Colonic mucosa (tissue), 4 donors: Measurements from ENCODE around the gene HSPE1. TPM values are rescaled to one million over a fixed set of nuclear protein-coding genes. Genes with fewer than 3 reads are reported as not detected.
A peak's percentile ranks its signal among the peaks of the same experiment; 100 is the strongest.

Experiments
- DNase-seq: peaks from one replicate; pipeline ENCODE4 v3.0.0-alpha.2; 2020
- H3K27ac ChIP-seq: fragments of 200-600 bp; one replicate; pipeline ENCODE4 v1.8.0; 2021
- H3K27me3 ChIP-seq: fragments of 200-600 bp; one replicate; pipeline ENCODE4 v1.8.0; 2021
- H3K36me3 ChIP-seq: fragments of 200-600 bp; one replicate; pipeline ENCODE4 v1.8.0; 2021
- H3K4me1 ChIP-seq: fragments of 200-600 bp; one replicate; pipeline ENCODE4 v1.8.0; 2021; ENCODE audit warnings: mild to moderate bottlenecking
- H3K4me3 ChIP-seq: fragments of 200-600 bp; one replicate; pipeline ENCODE4 v1.8.0; 2021
- H3K9ac ChIP-seq, 2 donors: one replicate each; pipeline ENCODE4 v1.7.0; 2013; ENCODE audit warnings: control low read depth in 2 of 2, low read depth in 2 of 2, low read length in 2 of 2
- H3K9me3 ChIP-seq: fragments of 200-600 bp; one replicate; pipeline ENCODE4 v1.8.0; 2021
- intact Hi-C: fragments of 100-400 bp; cut with DNase I; formaldehyde crosslinking; loops from one replicate; pipeline ENCODE4 v1.14.1; 2022
- total RNA-seq, 2 donors: library from RNA; stranded (reverse); fragmentation: NEBNext Ultra II Directional in 1 of 2; extraction: Animal tissue kit (Norgen Biotek cat#: 25700) in 1 of 2; gene quantifications; one replicate each; pipeline ENCODE4 v1.2.1, GENCODE V29; 2021
- TF ChIP-seq, protein P1 (sequence below): fragments of 200-600 bp; IDR thresholded peaks from one replicate; pipeline ENCODE4 v1.8.0; 2022; ENCODE audit warnings: antibody characterized with exemption, mild to moderate bottlenecking
- donor health status: healthy.
- donor health status: DM: no; HTN: no; CAD: no.
- donor health status: DM: no; HTN: no; CAD: no.

The HSPE1 gene
- total RNA-seq, 2 donors from 2014 or later: 101 to 297 TPM

DNA sequence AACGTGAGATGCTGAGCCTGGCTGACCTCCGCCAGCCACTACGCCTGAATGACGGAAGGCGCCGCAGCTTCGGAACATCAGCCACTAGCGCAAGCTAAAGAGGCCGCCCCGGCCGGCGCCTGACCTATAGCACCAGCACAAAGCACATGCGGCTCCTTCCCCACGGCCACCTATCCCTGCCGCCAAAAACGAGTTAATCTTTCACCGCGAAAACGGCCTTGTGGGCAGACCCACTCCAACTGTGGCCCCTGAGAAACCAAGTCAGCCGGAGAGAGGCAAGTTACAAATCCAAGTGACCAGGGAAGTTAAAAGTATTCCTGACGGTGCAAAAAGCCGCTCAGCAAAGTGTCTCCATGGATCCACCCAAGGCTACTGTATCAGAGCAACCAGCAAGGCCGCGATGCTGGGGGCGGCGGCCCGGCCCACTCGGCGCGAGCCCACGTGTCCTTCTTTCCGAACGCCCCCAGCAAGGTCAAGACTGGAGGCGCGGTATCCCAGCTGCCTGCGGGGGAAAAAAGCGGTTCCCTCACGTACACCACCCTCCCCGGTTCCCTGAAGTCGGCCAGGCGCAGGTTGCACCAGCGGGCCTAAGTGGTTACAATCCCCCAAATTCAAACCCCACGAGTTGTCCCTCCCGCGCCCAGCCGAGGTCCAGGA lies 1.1 kb upstream of the HSPE1 start:
- Histone ChIP-seq H3K4me3 (peak overlapping the region; percentile 74), H3K27me3 (no peaks in the 10 kb centered on the region), H3K36me3 (peaks cover 3% of the 10 kb centered on the region), H3K4me1 (peaks cover 11% of the 10 kb centered on the region), H3K27ac (peak overlapping the region; percentile 99), H3K9ac (peak overlapping the region; percentile 83 to 94), H3K9me3 (no peaks in the 10 kb centered on the region)
- TF ChIP-seq, protein P1, sequence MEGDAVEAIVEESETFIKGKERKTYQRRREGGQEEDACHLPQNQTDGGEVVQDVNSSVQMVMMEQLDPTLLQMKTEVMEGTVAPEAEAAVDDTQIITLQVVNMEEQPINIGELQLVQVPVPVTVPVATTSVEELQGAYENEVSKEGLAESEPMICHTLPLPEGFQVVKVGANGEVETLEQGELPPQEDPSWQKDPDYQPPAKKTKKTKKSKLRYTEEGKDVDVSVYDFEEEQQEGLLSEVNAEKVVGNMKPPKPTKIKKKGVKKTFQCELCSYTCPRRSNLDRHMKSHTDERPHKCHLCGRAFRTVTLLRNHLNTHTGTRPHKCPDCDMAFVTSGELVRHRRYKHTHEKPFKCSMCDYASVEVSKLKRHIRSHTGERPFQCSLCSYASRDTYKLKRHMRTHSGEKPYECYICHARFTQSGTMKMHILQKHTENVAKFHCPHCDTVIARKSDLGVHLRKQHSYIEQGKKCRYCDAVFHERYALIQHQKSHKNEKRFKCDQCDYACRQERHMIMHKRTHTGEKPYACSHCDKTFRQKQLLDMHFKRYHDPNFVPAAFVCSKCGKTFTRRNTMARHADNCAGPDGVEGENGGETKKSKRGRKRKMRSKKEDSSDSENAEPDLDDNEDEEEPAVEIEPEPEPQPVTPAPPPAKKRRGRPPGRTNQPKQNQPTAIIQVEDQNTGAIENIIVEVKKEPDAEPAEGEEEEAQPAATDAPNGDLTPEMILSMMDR: no peak
- DNase-seq: peak; percentile 67
- intact Hi-C loops: no loop called here

DNA sequence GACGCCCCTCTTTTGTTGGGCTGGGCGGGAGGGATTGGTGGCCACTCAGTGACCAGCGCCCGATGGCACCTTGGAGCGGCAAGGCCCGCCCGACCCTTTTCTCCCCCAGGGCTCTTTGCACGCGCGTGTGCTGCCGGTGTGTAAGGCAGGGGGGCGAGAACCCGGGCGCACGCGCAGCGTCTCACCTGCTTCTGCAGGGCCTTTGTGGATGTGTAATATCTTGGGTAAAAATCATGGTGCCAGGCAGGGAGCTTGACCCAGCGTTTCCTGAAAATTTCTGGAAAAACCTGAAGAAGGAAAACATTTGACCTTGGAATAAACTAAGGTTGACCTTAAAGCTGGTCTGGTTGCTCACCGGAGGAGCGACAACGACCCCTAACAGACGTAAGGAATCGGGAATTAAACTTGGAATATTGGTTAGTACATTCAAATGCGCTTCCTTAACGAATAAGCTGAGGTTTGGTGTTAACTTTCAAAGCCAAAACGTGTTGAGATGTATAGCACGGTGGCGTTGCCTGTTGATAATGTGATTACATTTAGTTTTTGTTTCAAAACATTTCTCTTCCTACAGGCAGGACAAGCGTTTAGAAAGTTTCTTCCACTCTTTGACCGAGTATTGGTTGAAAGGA lies 438 bp downstream of the HSPE1 start:
- peak overlapping the region; percentile 99 for H3K27ac ChIP-seq
- peaks cover 11% of the 10 kb centered on the region for H3K4me1 ChIP-seq
- H3K27me3 ChIP-seq: no peaks in the 10 kb centered on the region
- H3K9ac ChIP-seq: peak overlapping the region; percentile 77 to 83
- intact Hi-C loops: no loop called here
- peak overlapping the region; percentile 74 for H3K4me3 ChIP-seq
- no peak for DNase-seq
- peaks cover 7% of the 10 kb centered on the region for H3K36me3 ChIP-seq
- TF ChIP-seq, protein P1: no peak
- no peaks in the 10 kb centered on the region for H3K9me3 ChIP-seq

DNA sequence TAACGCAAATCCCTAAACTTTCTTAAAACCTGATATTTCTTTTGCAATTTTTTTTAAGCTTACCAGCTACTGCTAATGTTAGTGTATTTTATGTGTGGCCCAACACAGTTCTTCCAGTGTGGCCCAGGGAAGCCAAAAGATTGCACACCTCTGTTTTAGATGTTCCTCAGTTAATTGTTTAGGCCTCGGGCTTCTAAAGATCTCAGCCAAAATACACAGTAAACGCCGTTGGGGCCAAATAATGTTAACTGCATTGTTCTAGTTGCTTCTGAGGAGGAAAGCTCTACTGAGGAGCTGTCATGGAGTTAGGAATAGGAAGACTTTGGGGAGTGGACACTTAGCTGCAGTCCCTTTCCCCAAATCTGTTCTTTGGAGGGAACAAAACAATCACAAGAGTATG lies 2.0 kb downstream of the HSPE1 start:
- H3K4me1 ChIP-seq: peaks cover 5% of the 10 kb centered on the region
- intact Hi-C loops: no loop called here
- DNase-seq: no peak
- H3K27me3 ChIP-seq: no peaks in the 10 kb centered on the region
- H3K9me3 ChIP-seq: no peaks in the 10 kb centered on the region
- H3K36me3 ChIP-seq: peaks cover 4% of the 10 kb centered on the region
- TF ChIP-seq, protein P1: no peak
- peak overlapping the region; percentile 74 for H3K4me3 ChIP-seq
- peak overlapping the region; percentile 46 for H3K27ac ChIP-seq
- peak overlapping the region in 1 of 2 donors; percentile 48 for H3K9ac ChIP-seq

DNA sequence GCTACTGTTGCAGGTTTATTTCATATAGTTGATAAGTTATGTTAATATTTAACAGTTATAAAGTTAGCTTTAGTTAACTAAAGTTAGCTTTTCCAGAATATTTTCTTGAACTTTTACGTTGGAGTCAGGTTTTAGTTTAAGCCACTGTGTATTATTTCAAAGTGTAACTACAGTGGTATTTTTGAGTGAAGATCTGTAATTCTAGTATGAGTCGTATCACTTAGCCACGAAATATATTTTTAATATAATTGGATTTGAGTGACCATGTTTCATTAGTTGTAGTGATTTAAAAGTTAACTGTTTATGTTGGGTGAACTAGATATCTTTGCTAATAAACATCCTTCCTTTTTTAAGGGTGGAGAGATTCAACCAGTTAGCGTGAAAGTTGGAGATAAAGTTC lies 2.5 kb downstream of the HSPE1 start:
- Histone ChIP-seq H3K9me3 (no peaks in the 10 kb centered on the region), H3K4me3 (no peak overlapping the region), H3K27ac (peak overlapping the region; percentile 46), H3K4me1 (peaks cover 5% of the 10 kb centered on the region), H3K9ac (peak overlapping the region in 1 of 2 donors; percentile 48), H3K27me3 (no peaks in the 10 kb centered on the region), H3K36me3 (peaks cover 4% of the 10 kb centered on the region)
- intact Hi-C loops: no loop called here
- TF ChIP-seq, protein P1: no peak
- no peak for DNase-seq

DNA sequence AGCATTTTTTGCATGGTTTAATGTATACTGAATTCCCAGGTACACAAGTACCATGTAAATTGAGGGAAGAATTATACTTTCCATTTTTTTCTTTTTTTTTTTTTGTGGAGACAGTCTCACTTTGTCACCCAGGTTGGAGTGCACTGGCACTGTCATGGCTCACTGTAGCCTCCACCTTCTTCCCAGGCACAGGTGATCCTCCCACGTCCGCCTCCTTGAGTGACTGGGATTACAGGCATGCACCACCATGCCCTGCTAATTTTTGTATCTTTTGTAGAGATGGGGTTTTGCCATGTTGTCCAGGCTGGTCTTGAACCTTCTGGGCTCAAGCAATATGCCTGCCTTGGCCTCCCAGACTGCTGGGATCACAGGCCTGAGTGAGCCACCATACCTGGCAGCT lies 3.8 kb downstream of the HSPE1 start:
- DNase-seq: no peak
- Histone ChIP-seq H3K9me3 (no peaks in the 10 kb centered on the region), H3K4me3 (no peak overlapping the region), H3K36me3 (peaks cover 4% of the 10 kb centered on the region), H3K27ac (no peak overlapping the region), H3K27me3 (no peaks in the 10 kb centered on the region), H3K4me1 (peaks cover 5% of the 10 kb centered on the region), H3K9ac (no peak overlapping the region)
- TF ChIP-seq, protein P1: no peak
- intact Hi-C loops: no loop called here
